K562 (cell line): ENCODE results near the gene MILR1. TPM values are rescaled to one million over a fixed set of nuclear protein-coding genes. Genes with fewer than 3 reads are reported as not detected.

Experiments used
- BHLHE40 ChIP-seq: IDR thresholded peaks from 2 replicates; pipeline ENCODE4 v1.6.1; 2011; ENCODE audit warnings: low read length, improper control_type of control experiment
- BRF2 ChIP-seq: IDR thresholded peaks from 3 replicates; pipeline ENCODE4 v1.6.1; 2011; ENCODE audit warnings: borderline replicate concordance, mild to moderate bottlenecking; ENCODE audit not compliant: insufficient read length, insufficient read depth
- CBX5 ChIP-seq: IDR thresholded peaks from 2 replicates; pipeline ENCODE4 v1.6.1; 2014; ENCODE audit warnings: low read depth, borderline replicate concordance
- CREM ChIP-seq: IDR thresholded peaks from 2 replicates; pipeline ENCODE4 v1.6.1; 2014; ENCODE audit warnings: antibody characterized with exemption, low read depth
- DACH1 ChIP-seq: fragments of 450-650 bp; IDR thresholded peaks from 2 replicates; pipeline ENCODE4 v1.6.1; 2018; ENCODE audit not compliant: partially characterized antibody
- ESRRA ChIP-seq: fragments of 450-650 bp; IDR thresholded peaks from 2 replicates; pipeline ENCODE4 v1.6.1; 2014; ENCODE audit warnings: low read depth, mild to moderate bottlenecking, moderate library complexity, borderline replicate concordance
- GABPA ChIP-seq: fragments of 200-800 bp; sonication (Bioruptor generic); conservative IDR thresholded peaks from 2 replicates; pipeline ENCODE4 v1.6.1; 2016; ENCODE audit warnings: low read depth, missing genetic modification characterization, missing compliant biosample characterization
- KLF6 ChIP-seq: fragments of 250-450 bp; sonication (Bioruptor Pico); IDR thresholded peaks from 2 replicates; pipeline ENCODE4 v1.4.0; 2020; ENCODE audit warnings: mild to moderate bottlenecking, moderate library complexity, borderline replicate concordance
- MAFK ChIP-seq: IDR thresholded peaks from 2 replicates; pipeline ENCODE4 v1.6.1; 2011; ENCODE audit warnings: low read length, improper control_type of control experiment
- MED1 ChIP-seq: sonication (generic); formaldehyde crosslinking; IDR thresholded peaks from 2 replicates; pipeline ENCODE4 v1.8.1; 2023; ENCODE audit warnings: missing genetic modification reagents, borderline replicate concordance
- PCBP1 ChIP-seq: fragments of 200-400 bp; formaldehyde crosslinking; IDR thresholded peaks from 2 replicates; pipeline ENCODE4 v1.6.1; 2018; ENCODE audit warnings: mild to moderate bottlenecking, low read depth, low read length; ENCODE audit not compliant: poor library complexity, severe bottlenecking
- RBM15 ChIP-seq: fragments of 200-400 bp; formaldehyde crosslinking; IDR thresholded peaks from 2 replicates; pipeline ENCODE4 v1.6.1; 2018; ENCODE audit warnings: mild to moderate bottlenecking, low read length, moderate library complexity; ENCODE audit not compliant: insufficient read depth
- RFX7 ChIP-seq: fragments of 250-450 bp; sonication (Bioruptor Pico); IDR thresholded peaks from 2 replicates; pipeline ENCODE4 v1.5.1; 2021; ENCODE audit warnings: mild to moderate bottlenecking
- SOX6 ChIP-seq: fragments of 450-650 bp; IDR thresholded peaks from 2 replicates; pipeline ENCODE4 v1.6.1; 2014; ENCODE audit warnings: mild to moderate bottlenecking
- SRSF7 ChIP-seq: fragments of 200-400 bp; formaldehyde crosslinking; optimal IDR thresholded peaks from 2 replicates; pipeline ENCODE3; 2017; ENCODE audit warnings: mild to moderate bottlenecking, low read depth, low read length
- TAF1 ChIP-seq: IDR thresholded peaks from 2 replicates; pipeline ENCODE4 v1.6.1; 2011; ENCODE audit warnings: mild to moderate bottlenecking, low read length, moderate library complexity; ENCODE audit not compliant: insufficient read depth, control insufficient read depth, severe bottlenecking; ENCODE audit errors: extremely low read depth
- TAF15 ChIP-seq: fragments of 200-400 bp; formaldehyde crosslinking; IDR thresholded peaks from 2 replicates; pipeline ENCODE4 v1.6.1; 2017; ENCODE audit warnings: mild to moderate bottlenecking, low read depth, low read length, moderate library complexity
- TEAD1 ChIP-seq, 2 experiments: fragments of 450-650 bp in 1 of 2; sonication (generic) in 1 of 2; formaldehyde crosslinking; IDR thresholded peaks; 2 replicates each; pipeline versions ENCODE4 v1.4.0 to v1.8.0; 2020 to 2022; ENCODE audit warnings: mild to moderate bottlenecking in 2 of 2, missing genetic modification reagents in 1 of 2
- TFAP4 ChIP-seq: sonication (generic); formaldehyde crosslinking; IDR thresholded peaks from 2 replicates; pipeline ENCODE4 v1.8.0; 2022; ENCODE audit warnings: missing genetic modification reagents, mild to moderate bottlenecking, moderate library complexity, borderline replicate concordance
- TSC22D4 ChIP-seq: fragments of 450-650 bp; IDR thresholded peaks from 2 replicates; pipeline ENCODE4 v1.6.1; 2016; ENCODE audit warnings: missing genetic modification characterization, missing biosample characterization, control low read depth
- XRCC5 ChIP-seq: fragments of 200-400 bp; formaldehyde crosslinking; IDR thresholded peaks from 2 replicates; pipeline ENCODE4 v1.6.1; 2017; ENCODE audit warnings: low read depth, mild to moderate bottlenecking, low read length
- ZBTB17 ChIP-seq: fragments of 450-650 bp; formaldehyde crosslinking; IDR thresholded peaks from 2 replicates; pipeline ENCODE4 v1.4.0; 2020; ENCODE audit warnings: mild to moderate bottlenecking
- ZFP30 ChIP-seq: fragments of 250-450 bp; sonication (Bioruptor Pico); IDR thresholded peaks from 2 replicates; pipeline ENCODE4 v1.8.0; 2022; ENCODE audit warnings: moderate library complexity, mild to moderate bottlenecking, inconsistent platforms, borderline replicate concordance
- ZFP36 ChIP-seq: fragments of 150-350 bp; IDR thresholded peaks from 2 replicates; pipeline ENCODE4 v1.6.1; 2018; ENCODE audit warnings: low read length, low read depth; ENCODE audit not compliant: partially characterized antibody
- ZNF165 ChIP-seq: fragments of 250-450 bp; sonication (Bioruptor Pico); IDR thresholded peaks from 2 replicates; pipeline ENCODE4 v1.4.0; 2020; ENCODE audit warnings: borderline replicate concordance
- ZNF175 ChIP-seq: fragments of 200-800 bp; sonication (Bioruptor generic); IDR thresholded peaks from 2 replicates; pipeline ENCODE4 v1.6.1; 2016; ENCODE audit warnings: low read depth, mild to moderate bottlenecking, missing genetic modification characterization, missing compliant biosample characterization
- polyA plus RNA-seq, 8 experiments: library from polyadenylated mRNA; depleted of rRNA in 4 of 8; stranded (reverse) in 5 of 8; unstranded in 3 of 8; fragments of >200 nt; fragmentation: Nextera tagmentation in 2 of 8; fragmentation: Illumina TruSeq in 1 of 8; extraction: Ambion mirVana in 2 of 8; extraction: Trizol in 1 of 8; gene quantifications; 2 replicates each; pipeline versions ENCODE4 v1.2.1 to v1.2.3, GENCODE V29; 2011 to 2014; ENCODE audit warnings: inconsistent platforms in 1 of 8, missing spikeins in 1 of 8
- total RNA-seq, 7 experiments: library from RNA; depleted of rRNA in 6 of 7; stranded (reverse); fragments of >200 nt in 6 of 7; fragmentation: Illumina TruSeq in 2 of 7; extraction: Trizol in 2 of 7; gene quantifications; 2 replicates each; pipeline versions ENCODE4 v1.2.1 to v1.2.3, GENCODE V29; 2011 to 2021; ENCODE audit warnings: low replicate concordance in 1 of 7
- TF ChIP-seq, protein P1 (sequence below): sonication (generic); IDR thresholded peaks from 2 replicates; pipeline ENCODE4 v1.6.1; 2016

Gene MILR1
- total and polyA plus RNA-seq, 9 of the 15 experiments (the other 6 are each of a cell fraction or from before 2014, with no cell fraction given) = 3.8 to 14.1 (median 7.1) TPM

DNA sequence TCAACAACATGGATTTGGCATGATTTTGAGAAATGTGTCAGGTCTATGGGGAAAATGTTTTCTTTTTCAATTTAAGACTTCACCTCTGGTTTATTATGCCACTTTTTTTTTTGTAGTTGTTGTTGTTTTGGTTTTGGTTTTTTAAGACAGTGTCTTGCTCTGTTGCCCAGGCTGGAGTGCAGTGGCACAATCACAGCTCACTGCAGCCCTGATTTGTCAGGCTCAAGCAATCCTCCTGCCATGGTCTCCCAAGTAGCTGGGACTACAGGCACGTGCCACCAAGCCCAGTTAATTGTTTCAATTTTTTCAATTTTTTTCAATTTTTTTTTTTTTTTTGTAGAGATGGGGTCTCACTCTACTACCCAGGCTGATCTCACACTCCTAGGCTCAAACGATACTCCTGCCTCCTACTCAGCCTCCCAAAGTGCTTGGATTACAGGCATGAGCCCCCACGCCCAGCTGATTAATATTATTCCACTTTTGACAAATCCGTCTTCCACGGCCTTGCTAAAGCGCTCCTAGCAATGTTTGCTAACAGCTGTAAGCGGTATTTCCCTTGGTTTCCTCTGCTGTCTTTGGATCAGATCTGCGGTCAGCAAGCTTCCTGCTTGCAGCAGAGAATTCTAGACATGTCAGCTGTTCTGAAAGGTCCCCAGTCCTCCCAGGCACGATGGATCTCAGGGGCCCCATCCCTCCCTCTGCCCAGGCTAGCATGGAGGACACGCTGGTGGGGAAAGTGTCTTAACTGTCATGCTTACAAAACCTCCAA, 7.0 kb upstream of the MILR1 start (continued):
- TF ChIP-seq ZBTB17 (CRISPR knock-in tag) (no peak), CREM (no peak), PCBP1 (no peak), TAF15 (no peak), ZFP30 (CRISPR knock-in tag) (no peak), SRSF7 (no peak), TEAD1 (CRISPR knock-in tag; IDR thresholded peaks at IDR 0.05) (no peak), ZFP36 (no peak), ZNF165 (CRISPR knock-in tag) (no peak), ESRRA (peak; percentile 67; the same call in 1 of the 2 replicates), MED1 (CRISPR knock-in tag) (no peak), DACH1 (peak; percentile 15), MAFK (0 out of 2 replicates have a peak, but pooled peaks have one; percentile 0), CBX5 (no peak), TAF1 (no peak), XRCC5 (no peak), KLF6 (CRISPR knock-in tag) (no peak), TFAP4 (CRISPR knock-in tag) (peak; percentile 92), GABPA (tag) (peak; percentile 45; the same call in 1 of the 2 replicates), BHLHE40 (peak; percentile 7; the same call in 1 of the 2 replicates), SOX6 (no peak), BRF2 (no peak), ZNF175 (CRISPR knock-in tag) (peak; percentile 87; the same call in 1 of the 2 replicates), RBM15 (no peak), TSC22D4 (tag) (no peak), RFX7 (CRISPR knock-in tag) (no peak)
- TF ChIP-seq, protein P1, sequence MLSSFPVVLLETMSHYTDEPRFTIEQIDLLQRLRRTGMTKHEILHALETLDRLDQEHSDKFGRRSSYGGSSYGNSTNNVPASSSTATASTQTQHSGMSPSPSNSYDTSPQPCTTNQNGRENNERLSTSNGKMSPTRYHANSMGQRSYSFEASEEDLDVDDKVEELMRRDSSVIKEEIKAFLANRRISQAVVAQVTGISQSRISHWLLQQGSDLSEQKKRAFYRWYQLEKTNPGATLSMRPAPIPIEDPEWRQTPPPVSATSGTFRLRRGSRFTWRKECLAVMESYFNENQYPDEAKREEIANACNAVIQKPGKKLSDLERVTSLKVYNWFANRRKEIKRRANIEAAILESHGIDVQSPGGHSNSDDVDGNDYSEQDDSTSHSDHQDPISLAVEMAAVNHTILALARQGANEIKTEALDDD = 0 out of 2 replicates have a peak, but pooled peaks have one; percentile 22
